Thoracic aorta (tissue), 2 donors: Measurements from ENCODE around the gene LEO1. TPM values are rescaled to one million over a fixed set of nuclear protein-coding genes. Genes with fewer than 3 reads are reported as not detected.

Source experiments
- ATAC-seq: fragments of 150-250 bp; one replicate; pipeline ENCODE4 v1.8.0; 2017; ENCODE audit warnings: low read depth; ENCODE audit not compliant: insufficient number of reproducible peaks, low FRiP score
- DNase-seq: peaks from one replicate; pipeline ENCODE4 v3.0.0-alpha.2; 2020; ENCODE audit warnings: low spot score
- H3K27ac ChIP-seq, 2 donors: fragments of 200-600 bp; sonication (generic); 1 replicate in 1 of 2; 2 replicates in 1 of 2; pipeline ENCODE4 v1.5.1; 2016; ENCODE audit warnings: mild to moderate bottlenecking in 2 of 2, moderate library complexity in 2 of 2
- H3K27me3 ChIP-seq: fragments of 200-600 bp; sonication (generic); replicated peaks from 2 replicates; pipeline ENCODE4 v1.6.0; 2016; ENCODE audit warnings: mild to moderate bottlenecking; ENCODE audit not compliant: insufficient read depth
- H3K36me3 ChIP-seq: fragments of 200-600 bp; sonication (generic); one replicate; pipeline ENCODE4 v1.5.1; 2016
- H3K4me1 ChIP-seq, 2 donors: fragments of 200-600 bp; sonication (generic); 1 replicate in 1 of 2; 2 replicates in 1 of 2; pipeline versions ENCODE4 v1.5.1 to v1.6.0; 2016; ENCODE audit warnings: low read depth in 2 of 2, mild to moderate bottlenecking in 1 of 2; ENCODE audit not compliant: control insufficient read depth in 1 of 2
- H3K4me3 ChIP-seq: fragments of 200-600 bp; sonication (generic); 2 replicates; pipeline ENCODE4 v1.5.1; 2016; ENCODE audit warnings: mild to moderate bottlenecking
- H3K9me3 ChIP-seq: fragments of 200-600 bp; sonication (generic); 2 replicates; pipeline ENCODE4 v1.5.1; 2016
- CTCF ChIP-seq: fragments of 200-600 bp; sonication (generic); IDR thresholded peaks from one replicate; pipeline ENCODE4 v1.5.1; 2019; ENCODE audit warnings: antibody characterized with exemption
- total RNA-seq, 2 donors: library from RNA; depleted of rRNA; stranded (reverse); fragments of >200 nt; gene quantifications; one replicate each; pipeline versions ENCODE4 v1.1.0 to v1.2.3, GENCODE V29; 2016

The LEO1 gene
- total RNA-seq, 2 donors from 2014 or later: 10.8 to 12.7 TPM

- H3K27me3 ChIP-seq: no peaks in the 10 kb centered on the region
- DNase-seq (no peak), ATAC-seq (no peak)
- H3K27ac ChIP-seq: no peak overlapping the region
- no peak overlapping the region for H3K4me3 ChIP-seq
- H3K9me3 ChIP-seq: no peaks in the 10 kb centered on the region
- H3K36me3 ChIP-seq: no peaks in the 10 kb centered on the region
- no peaks in the 10 kb centered on the region for H3K4me1 ChIP-seq
- no peak for TF ChIP-seq CTCF
Observed at GRCh38 chr15:51932161-51932560, 39.4 kb downstream of the LEO1 start.

GRCh38 chr15:51931638-51932037, 39.9 kb downstream of the LEO1 start:
- TF ChIP-seq CTCF: no peak
- no peaks in the 10 kb centered on the region for H3K4me1 ChIP-seq
- H3K27ac ChIP-seq: no peak overlapping the region
- H3K36me3 ChIP-seq: no peaks in the 10 kb centered on the region
- no peak for ATAC-seq
- no peaks in the 10 kb centered on the region for H3K9me3 ChIP-seq
- H3K4me3 ChIP-seq: no peak overlapping the region
- no peaks in the 10 kb centered on the region for H3K27me3 ChIP-seq
- DNase-seq: no peak

GRCh38 chr15:51931016-51931415, 40.6 kb downstream of the LEO1 start:
- ATAC-seq: no peak
- Histone ChIP-seq H3K27ac (no peak overlapping the region), H3K4me3 (no peak overlapping the region), H3K4me1 (no peaks in the 10 kb centered on the region), H3K27me3 (no peaks in the 10 kb centered on the region), H3K9me3 (no peaks in the 10 kb centered on the region), H3K36me3 (no peaks in the 10 kb centered on the region)
- TF ChIP-seq CTCF: no peak
- DNase-seq: no peak

GRCh38 chr15:51926809-51927208, 44.8 kb downstream of the LEO1 start:
- no peak for TF ChIP-seq CTCF
- H3K4me1 ChIP-seq: no peaks in the 10 kb centered on the region
- H3K27me3 ChIP-seq: no peaks in the 10 kb centered on the region
- H3K27ac ChIP-seq: no peak overlapping the region
- no peak for ATAC-seq
- peaks cover 10% of the 10 kb centered on the region for H3K36me3 ChIP-seq
- DNase-seq: no peak
- H3K9me3 ChIP-seq: no peaks in the 10 kb centered on the region
- H3K4me3 ChIP-seq: no peak overlapping the region

- H3K36me3 ChIP-seq: peaks cover 10% of the 10 kb centered on the region
- no peak for ATAC-seq
Observed at GRCh38 chr15:51924156-51925068, 47.2 kb downstream of the LEO1 start.

More at GRCh38 chr15:51924156-51925068, 47.2 kb downstream of the LEO1 start:
- Histone ChIP-seq H3K27me3 (no peaks in the 10 kb centered on the region), H3K4me1 (no peaks in the 10 kb centered on the region), H3K9me3 (no peaks in the 10 kb centered on the region), H3K4me3 (no peak overlapping the region), H3K27ac (no peak overlapping the region)
- no peak for DNase-seq
- no peak for TF ChIP-seq CTCF
